GM18498 (cell line): Measurements from ENCODE around the gene ZNF470.
A peak's percentile ranks its signal among the peaks of the same experiment; 100 is the strongest.

Experiments
- ATAC-seq: cut with Tn5 transposase; IDR thresholded peaks from one replicate; pipeline ENCODE4 v1.9.1; 2021; ENCODE audit warnings: mild to moderate bottlenecking, moderate library complexity; ENCODE audit not compliant: unreplicated experiment

The ZNF470 gene

DNA sequence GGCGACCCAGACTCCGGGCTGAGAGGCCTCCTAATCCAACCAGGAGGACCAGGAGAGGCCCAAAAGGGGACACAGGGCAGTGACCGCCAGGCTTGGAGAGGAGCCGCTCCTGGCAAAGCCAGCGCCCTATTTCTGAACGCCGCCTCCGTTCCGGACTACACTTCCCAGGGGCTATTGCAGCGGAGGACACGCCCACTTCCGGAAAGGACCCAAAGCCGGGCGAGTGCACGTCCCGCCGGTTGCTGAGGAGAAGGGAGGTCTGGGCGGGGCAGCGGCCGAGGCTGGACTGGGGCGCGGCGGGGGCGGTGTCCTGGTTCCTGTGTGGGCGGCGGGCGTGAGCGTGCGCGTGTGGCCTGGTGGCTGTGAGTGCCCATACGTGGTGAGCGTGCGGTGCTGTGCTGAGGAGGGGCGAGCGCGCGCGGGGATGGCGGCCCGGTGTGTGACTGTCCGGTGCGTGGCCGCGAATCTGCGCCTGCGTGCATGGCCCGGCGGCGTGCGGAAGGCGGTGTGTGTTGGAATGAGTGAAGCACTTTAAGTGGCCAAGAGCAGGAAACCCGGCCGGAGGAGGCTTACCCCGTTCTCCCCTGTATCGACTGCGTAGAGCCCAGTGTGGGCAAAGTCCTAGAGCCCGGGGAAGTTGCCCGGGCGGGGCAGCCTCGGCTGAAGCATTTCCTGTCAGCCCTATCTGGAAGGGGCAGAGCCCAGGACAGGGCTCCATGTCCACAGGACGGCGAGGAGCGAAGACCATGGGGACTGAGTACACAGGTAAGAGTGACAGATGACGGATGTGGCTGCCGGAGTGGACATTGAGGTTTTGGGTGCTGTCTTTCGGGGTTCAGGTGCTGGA is at the start of gene ZNF470:
Gene ZNF470, plus strand, starts transcription at position 195 of the 847 bp plus-strand sequence. CDS start 2,844 bp downstream, outside the sequence.
- ATAC-seq: peak; percentile 97

DNA sequence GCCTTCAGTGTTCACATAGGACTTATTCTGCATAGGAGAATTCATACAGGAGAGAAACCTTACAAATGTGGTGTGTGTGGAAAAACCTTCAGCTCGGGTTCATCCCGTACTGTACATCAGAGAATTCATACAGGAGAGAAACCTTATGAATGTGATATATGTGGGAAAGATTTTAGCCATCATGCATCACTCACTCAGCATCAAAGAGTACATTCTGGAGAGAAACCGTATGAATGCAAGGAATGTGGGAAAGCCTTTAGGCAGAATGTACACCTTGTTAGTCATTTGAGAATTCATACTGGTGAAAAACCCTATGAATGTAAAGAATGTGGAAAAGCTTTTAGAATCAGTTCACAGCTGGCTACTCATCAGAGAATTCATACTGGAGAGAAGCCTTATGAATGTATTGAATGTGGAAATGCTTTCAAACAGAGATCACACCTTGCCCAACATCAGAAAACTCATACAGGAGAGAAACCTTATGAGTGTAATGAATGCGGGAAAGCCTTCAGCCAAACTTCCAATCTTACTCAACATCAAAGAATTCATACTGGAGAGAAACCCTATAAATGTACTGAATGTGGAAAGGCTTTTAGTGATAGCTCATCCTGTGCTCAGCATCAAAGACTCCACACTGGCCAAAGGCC is 41.9 kb upstream of the ZNF470 start:
- ATAC-seq: no peak

DNA sequence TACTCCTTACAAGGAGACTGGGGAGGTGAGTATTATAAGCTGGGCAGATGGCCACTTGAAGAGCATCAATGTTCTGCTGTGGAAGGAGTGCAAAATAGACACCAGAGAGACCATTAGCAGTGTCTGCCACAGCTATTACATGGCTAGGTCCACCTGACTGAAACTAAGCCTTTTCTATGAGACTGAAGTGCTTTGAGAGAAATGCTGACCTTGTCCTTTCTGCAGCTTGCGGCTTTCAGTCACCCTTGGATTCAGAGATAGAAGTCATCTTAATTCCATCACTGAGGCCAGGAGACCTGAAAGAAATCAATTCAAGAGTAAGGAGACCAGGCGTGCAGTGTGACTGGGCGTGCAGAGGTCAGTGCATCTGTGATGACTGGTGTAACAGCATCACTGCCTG is 29.8 kb upstream of the ZNF470 start:
- no peak for ATAC-seq

- ATAC-seq: no peak
These were observed 29.0 kb upstream of the ZNF470 start for GRCh38 chr19:56538254-56538760.

DNA sequence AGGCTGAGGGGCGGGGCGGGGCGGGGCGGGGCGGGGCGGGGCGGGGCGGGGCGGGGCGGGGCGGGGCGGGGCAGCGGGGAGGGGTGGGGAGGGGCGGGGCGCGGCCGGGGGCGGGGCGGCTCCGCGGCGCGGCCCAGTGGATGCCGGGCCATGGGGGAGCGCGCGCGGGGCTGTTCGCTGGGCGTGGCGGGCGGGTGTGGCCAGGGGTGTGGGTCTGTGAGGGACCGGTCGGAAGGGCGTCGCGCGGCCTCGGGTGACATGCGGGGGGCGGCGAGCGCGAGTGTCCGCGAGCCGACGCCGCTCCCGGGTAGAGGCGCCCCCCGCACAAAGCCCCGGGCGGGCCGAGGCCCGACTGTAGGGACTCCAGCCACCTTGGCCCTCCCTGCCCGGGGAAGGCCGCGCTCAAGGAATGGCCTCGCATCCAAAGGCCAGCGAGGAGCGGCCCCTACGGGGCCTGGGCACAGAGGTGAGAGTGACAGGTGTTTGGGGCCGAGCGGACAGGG is 28.5 kb upstream of the ZNF470 start, which contains the start of gene ZFP28:
Gene ZFP28, plus strand, starts transcription at position 188 of the 503 bp plus-strand sequence. Its CDS starts 71 bp downstream, at position 259.
- ATAC-seq: no peak

- no peak for ATAC-seq
These were observed 23.5 kb upstream of the ZNF470 start for GRCh38 chr19:56543776-56544175.

DNA sequence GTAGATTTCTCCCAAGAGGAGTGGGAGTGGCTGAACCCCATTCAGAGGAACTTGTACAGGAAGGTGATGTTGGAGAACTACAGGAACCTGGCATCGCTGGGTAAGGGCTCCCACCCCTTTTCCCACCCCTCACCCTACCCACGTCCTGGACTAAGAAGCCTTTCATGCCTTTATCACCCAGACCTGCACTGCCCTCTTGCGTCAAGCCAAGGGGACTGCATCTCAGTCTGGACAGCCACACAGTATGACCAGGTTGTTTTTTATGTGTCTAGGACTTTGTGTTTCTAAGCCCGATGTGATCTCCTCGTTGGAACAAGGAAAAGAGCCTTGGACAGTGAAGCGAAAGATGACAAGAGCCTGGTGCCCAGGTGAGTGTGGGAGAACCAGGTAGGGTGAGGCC is 19.7 kb upstream of the ZNF470 start:
- no peak for ATAC-seq

DNA sequence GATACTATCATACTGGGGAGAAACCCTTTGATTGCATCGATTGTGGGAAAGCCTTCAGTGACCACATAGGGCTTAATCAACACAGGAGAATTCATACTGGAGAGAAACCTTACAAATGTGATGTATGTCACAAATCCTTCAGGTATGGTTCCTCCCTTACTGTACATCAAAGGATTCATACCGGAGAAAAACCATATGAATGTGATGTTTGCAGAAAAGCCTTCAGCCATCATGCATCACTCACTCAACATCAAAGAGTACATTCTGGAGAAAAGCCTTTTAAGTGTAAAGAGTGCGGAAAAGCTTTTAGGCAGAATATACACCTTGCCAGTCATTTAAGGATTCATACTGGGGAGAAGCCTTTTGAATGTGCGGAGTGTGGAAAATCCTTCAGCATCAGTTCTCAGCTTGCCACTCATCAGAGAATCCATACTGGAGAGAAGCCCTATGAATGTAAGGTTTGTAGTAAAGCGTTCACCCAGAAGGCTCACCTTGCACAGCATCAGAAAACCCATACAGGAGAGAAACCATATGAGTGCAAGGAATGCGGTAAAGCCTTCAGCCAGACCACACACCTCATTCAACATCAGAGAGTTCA is 12.9 kb upstream of the ZNF470 start:
- ATAC-seq: no peak

DNA sequence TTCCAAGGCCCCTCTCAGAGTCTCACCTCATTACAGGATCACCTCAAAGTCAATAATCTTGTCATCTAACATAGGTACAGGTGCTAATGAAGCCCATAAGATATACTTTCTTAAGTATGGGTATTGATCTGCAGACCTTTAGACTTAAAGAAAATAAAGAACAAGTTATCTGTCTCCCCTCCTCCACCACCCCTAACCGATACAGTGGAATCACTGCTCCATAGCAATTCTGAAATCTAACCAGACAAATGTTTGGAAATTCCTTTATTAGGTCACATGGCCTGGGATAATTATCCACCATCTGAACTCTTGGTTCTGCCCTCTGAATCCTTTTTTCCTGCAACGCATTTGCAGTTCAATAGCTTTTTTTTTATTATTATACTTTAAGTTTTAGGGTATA is 4.5 kb upstream of the ZNF470 start:
- ATAC-seq: no peak

- ATAC-seq: peak; percentile 29
These were observed 379 bp upstream of the ZNF470 start for GRCh38 chr19:56566904-56567273.

DNA sequence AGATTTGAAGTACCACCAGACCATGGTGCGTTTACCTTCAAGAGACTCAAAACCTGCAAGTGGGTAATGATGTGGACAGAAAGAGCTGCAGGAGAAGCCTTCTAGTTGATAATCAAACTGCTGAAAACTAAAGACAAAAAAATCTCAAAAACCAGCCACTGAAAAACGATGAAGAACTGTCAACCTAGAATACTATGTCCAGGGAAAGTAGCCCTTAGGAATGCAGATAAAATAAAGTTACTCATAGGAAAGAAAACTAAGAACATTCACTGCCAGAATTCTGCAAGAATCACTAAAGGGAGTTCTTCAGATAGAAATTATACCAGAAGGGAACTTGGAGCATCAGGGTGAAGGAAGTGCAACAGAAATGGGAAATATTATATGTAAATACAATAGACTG is 5.3 kb downstream of the ZNF470 start:
- no peak for ATAC-seq

- no peak for ATAC-seq
These were observed 6.6 kb downstream of the ZNF470 start for GRCh38 chr19:56573914-56574313.

- ATAC-seq: no peak
These were observed 10.7 kb downstream of the ZNF470 start for GRCh38 chr19:56577719-56578602.

DNA sequence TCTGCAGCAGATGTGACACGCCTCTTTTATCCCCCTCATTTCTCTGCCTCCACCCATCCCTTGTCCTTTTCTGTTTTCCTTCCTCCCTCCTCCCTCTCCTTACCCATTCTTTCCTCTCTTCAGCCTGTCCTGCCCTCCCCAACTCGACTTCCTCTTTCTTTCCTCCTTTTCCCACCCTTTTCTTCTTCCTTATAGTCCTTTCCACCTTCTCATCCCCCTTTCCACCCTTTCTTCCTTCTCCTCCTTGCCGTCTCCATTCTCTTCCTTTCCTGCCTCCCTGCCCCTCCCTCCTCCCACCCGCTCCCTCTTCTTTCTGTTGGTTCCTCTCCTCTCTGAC is 27.1 kb downstream of the ZNF470 start:
- ATAC-seq: no peak

DNA sequence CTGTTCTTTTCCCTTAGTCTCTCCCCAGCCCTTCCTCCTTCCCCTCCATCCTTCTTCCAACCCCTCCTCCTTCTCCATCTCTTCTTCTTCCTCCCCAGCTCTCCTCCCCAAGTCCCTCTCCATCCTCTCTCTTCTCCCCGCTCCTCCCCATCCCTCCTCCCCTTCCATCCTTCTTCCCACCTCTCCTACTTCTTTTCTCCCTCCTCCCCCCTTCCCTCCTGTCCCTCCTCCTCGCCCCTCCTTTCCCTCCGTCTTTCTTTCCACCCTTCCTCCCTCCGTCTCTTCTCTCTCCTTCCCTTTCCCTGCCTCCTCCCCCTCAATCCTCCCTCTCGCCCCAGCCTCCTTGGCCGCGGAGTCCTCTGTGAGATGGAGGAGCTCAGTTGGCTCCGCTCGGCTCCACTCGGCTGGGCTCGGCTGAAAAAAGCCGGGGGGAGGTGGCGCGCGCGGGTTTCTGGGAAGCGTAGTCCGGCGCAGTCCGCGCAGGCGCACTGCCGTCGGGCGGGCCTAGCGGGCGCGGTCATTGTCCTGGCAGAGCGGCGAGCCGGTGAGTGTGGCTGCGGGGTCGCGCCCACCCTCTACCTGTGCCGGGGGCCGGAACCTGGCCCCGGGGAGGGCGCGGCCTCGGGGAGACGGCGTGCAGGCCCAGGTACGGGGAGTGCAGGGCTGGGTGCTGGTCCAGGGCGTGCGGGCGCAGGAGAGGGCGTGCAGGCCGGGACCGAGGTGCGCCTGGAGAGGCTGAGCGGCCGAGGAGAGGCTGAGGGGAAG is 27.7 kb downstream of the ZNF470 start, which contains the start of gene ZNF71:
Gene ZNF71, plus strand, starts transcription at position 520 of the 765 bp plus-strand sequence. CDS start 6,257 bp downstream, outside the sequence.
- ATAC-seq: peak; percentile 91

- no peak for ATAC-seq
These were observed 28.3 kb downstream of the ZNF470 start for GRCh38 chr19:56595548-56595899.

DNA sequence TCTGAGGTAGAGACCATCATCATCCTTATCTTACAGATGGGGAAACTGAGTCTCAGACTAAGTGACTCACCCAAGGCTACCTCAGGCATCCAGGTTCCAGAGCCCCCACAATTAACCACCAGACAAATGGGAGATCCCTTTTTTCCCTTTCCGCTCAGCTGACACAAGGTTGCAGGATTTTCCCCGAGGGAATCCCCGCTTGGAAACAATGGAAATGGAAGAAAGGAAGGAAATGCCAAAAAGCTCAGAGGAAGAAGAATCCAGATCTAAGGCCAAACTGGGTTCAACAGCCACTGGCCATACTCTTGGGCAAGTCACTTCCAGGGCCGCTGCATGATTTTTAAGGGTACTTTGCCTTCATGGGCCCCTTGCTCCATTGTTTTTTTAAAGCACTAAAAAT is 29.4 kb downstream of the ZNF470 start:
- no peak for ATAC-seq

DNA sequence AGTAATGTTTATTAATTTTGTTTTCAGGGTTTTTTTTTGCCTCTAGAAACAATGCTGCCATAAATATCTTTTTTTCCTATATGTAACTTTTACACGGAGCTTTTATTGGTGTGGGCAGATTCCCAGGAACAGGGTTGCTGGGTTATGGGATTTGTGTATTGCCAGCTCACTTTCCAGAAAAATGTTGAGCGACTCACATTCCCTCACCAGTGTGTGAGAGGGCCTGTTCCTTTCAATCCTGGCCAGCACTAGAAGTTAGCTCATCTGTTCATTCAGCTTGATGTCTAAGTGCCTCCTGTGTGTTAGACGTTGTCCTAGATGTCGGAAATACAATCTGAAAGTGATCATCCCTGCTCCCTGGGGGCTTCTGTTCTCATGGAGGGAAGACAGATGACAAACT is 30.4 kb downstream of the ZNF470 start:
- no peak for ATAC-seq

DNA sequence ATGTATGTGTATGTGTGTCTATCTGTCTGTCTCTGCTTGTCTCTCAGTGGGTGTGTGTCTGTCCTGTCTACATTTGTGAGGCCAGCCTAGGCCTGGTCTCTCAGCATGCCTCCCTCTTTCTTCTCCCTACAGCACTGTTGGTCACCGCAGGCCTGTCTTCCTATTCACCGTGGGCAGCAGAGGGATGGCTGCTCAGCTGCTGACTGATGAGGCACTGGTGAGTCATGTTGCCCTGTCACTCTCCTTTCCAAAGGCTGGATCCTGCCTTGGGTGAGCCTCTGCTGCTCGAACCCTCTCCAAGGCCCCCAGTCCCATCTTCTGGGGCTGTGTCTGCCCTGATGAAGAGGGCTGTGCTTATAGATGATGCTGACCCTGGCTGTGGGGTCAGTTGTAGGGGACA is 34.1 kb downstream of the ZNF470 start:
- ATAC-seq: no peak

- ATAC-seq: no peak
These were observed 36.6 kb downstream of the ZNF470 start for GRCh38 chr19:56603829-56604228.
